Prostate gland (tissue), 2 donors: ENCODE data around the gene AP1G1. TPM values are rescaled to one million over a fixed set of nuclear protein-coding genes. Genes with fewer than 3 reads are reported as not detected.

Experiments
- DNase-seq: peaks from one replicate; pipeline ENCODE4 v3.0.0-alpha.2; 2019; ENCODE audit warnings: low spot score
- H3K27ac ChIP-seq, 2 donors: fragments of 200-600 bp; sonication (generic); 2 replicates each; pipeline ENCODE4 v1.5.1; 2017 to 2019
- H3K27me3 ChIP-seq: fragments of 200-600 bp; sonication (generic); replicated peaks from 2 replicates; pipeline ENCODE4 v1.5.1; 2019; ENCODE audit not compliant: insufficient read depth
- H3K36me3 ChIP-seq, 2 donors: fragments of 200-600 bp; sonication (generic); 1 replicate in 1 of 2; 2 replicates in 1 of 2; pipeline versions ENCODE4 v1.5.1 to v1.8.1; 2017 to 2019
- H3K4me1 ChIP-seq: fragments of 200-600 bp; sonication (generic); replicated peaks from 2 replicates; pipeline ENCODE4 v1.5.1; 2019
- H3K4me3 ChIP-seq, 2 donors: fragments of 200-600 bp; sonication (generic); 2 replicates each; pipeline ENCODE4 v1.5.1; 2017 to 2019
- H3K9me3 ChIP-seq: fragments of 200-600 bp; sonication (generic); 2 replicates; pipeline ENCODE4 v1.5.1; 2017
- POLR2A ChIP-seq: fragments of 450-650 bp; IDR thresholded peaks from one replicate; pipeline ENCODE4 v1.6.1; 2016; ENCODE audit warnings: antibody characterized with exemption, mild to moderate bottlenecking
- POLR2AphosphoS5 ChIP-seq: sonication (generic); formaldehyde crosslinking; IDR thresholded peaks from one replicate; pipeline ENCODE4 v1.6.1; 2017; ENCODE audit warnings: antibody characterized with exemption
- WGBS: methylation state at CpG from one replicate; pipeline ENCODE4 v1.1.5; 2018; 5-methylcytosine and 5-hydroxymethylcytosine counted together
- intact Hi-C: fragments of 100-400 bp; cut with DNase I; formaldehyde crosslinking; loops from one replicate; pipeline ENCODE4 v1.14.2; 2022
- total RNA-seq, 2 donors: library from RNA; depleted of rRNA; stranded (reverse); fragments of >200 nt; gene quantifications; one replicate each; pipeline ENCODE4 v1.1.0, GENCODE V29; 2016
- TF ChIP-seq, protein P1 (sequence below), 4 experiments: fragments of 200-600 bp in 2 of 4; fragments of 450-650 bp in 2 of 4; sonication (generic) in 2 of 4; IDR thresholded peaks; 1 replicate in 3 of 4; 2 replicates in 1 of 4; pipeline ENCODE4 v1.5.1; 2016 to 2019; ENCODE audit warnings: antibody characterized with exemption in 4 of 4, mild to moderate bottlenecking in 2 of 4, moderate library complexity in 2 of 4

AP1G1 gene
- total RNA-seq, 2 donors from 2014 or later, result 68.0 to 94.6 TPM

DNA sequence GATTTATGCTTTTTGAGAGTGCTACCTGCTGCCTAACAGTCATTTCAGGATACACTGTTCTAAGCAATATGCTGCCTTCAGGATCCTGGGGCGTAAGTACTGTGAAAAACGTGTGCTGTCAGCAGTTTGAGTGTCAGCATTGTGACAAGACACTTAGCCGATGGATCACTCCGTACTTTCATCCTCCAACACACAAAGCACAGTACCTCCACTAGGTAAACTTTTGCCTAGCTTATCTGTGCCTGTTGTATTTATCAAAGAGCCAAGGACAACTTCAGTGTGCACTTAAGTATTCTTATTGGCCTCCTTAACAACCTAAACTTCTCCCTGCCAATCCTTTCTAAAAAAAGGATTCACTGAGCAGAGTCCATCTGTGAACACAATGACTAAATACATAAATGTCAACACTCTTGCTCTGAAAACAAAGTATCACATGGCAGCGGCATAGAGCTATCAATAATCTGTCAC lies 50.3 kb downstream of the AP1G1 start:
- H3K27me3 ChIP-seq, result no peaks in the 10 kb centered on the region
- peak overlapping the region; percentile 28 to 50 for H3K27ac ChIP-seq
- no peaks in the 10 kb centered on the region for H3K9me3 ChIP-seq
- no peak overlapping the region for H3K4me3 ChIP-seq
- DNase-seq, result peak; percentile 67
- peak; percentile 87 for TF ChIP-seq POLR2AphosphoS5
- TF ChIP-seq, protein P1, sequence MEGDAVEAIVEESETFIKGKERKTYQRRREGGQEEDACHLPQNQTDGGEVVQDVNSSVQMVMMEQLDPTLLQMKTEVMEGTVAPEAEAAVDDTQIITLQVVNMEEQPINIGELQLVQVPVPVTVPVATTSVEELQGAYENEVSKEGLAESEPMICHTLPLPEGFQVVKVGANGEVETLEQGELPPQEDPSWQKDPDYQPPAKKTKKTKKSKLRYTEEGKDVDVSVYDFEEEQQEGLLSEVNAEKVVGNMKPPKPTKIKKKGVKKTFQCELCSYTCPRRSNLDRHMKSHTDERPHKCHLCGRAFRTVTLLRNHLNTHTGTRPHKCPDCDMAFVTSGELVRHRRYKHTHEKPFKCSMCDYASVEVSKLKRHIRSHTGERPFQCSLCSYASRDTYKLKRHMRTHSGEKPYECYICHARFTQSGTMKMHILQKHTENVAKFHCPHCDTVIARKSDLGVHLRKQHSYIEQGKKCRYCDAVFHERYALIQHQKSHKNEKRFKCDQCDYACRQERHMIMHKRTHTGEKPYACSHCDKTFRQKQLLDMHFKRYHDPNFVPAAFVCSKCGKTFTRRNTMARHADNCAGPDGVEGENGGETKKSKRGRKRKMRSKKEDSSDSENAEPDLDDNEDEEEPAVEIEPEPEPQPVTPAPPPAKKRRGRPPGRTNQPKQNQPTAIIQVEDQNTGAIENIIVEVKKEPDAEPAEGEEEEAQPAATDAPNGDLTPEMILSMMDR (IDR thresholded peaks at IDR 0.05), result no peak
- TF ChIP-seq POLR2A, result no peak
- intact Hi-C loops, result no loop called here
- no peaks in the 10 kb centered on the region for H3K4me1 ChIP-seq
- H3K36me3 ChIP-seq, result no peaks in the 10 kb centered on the region
- WGBS, result 58% methylated on average over 5 of the region's 5 CpGs

DNA sequence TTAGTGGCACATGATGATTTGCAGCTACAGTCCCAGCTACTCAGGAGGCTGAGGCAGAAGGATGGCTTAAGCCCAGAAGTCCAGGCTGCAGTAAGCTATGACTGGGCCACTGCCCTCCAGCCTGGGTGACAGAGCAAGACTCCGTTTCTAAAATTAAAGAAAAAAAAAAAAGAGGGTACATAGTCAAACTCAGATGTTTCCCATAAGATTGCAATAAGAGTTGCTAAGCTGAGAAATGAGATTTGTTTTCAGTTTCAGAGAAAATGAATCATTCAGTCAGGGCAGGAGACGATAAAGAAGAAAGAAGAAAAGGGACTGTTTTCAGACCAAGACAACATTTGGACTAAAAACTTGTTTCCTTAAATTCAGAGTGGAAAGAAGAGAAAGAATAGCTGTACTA lies 54.0 kb downstream of the AP1G1 start:
- no peak overlapping the region for H3K27ac ChIP-seq
- no peaks in the 10 kb centered on the region for H3K36me3 ChIP-seq
- H3K4me3 ChIP-seq, result no peak overlapping the region
- H3K27me3 ChIP-seq, result no peaks in the 10 kb centered on the region
- intact Hi-C loops, result no loop called here
- DNase-seq, result no peak
- no peaks in the 10 kb centered on the region for H3K4me1 ChIP-seq
- TF ChIP-seq, protein P1 (IDR thresholded peaks at IDR 0.05), result no peak
- TF ChIP-seq POLR2A (no peak), POLR2AphosphoS5 (no peak)
- 86% methylated on average over 2 of the region's 2 CpGs for WGBS
- H3K9me3 ChIP-seq, result no peaks in the 10 kb centered on the region

DNA sequence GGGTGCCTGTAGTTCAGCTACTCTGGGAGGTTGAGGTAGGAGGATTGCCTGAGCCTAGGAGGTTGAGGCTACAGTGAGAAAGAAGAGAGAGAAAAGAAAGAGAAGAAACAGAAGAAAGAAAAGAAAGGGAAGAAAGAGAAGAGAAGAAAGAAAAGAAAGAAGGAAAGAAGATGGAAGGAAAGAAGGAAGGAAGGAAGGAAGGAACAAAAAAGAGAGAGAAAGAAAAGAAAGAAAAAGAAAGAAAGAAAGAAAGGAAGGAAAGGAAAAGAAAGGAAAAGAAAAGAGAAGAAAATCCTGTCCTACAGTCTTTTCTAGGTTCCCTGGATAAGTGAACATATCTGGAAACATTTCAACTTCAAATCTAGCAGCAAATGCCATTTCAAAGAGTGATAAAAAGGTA lies 54.5 kb downstream of the AP1G1 start:
- Histone ChIP-seq H3K27ac (no peak overlapping the region), H3K4me3 (no peak overlapping the region), H3K9me3 (no peaks in the 10 kb centered on the region), H3K4me1 (no peaks in the 10 kb centered on the region), H3K36me3 (no peaks in the 10 kb centered on the region), H3K27me3 (no peaks in the 10 kb centered on the region)
- DNase-seq, result no peak
- TF ChIP-seq POLR2AphosphoS5 (no peak), POLR2A (no peak)
- TF ChIP-seq, protein P1 (IDR thresholded peaks at IDR 0.05), result no peak
- intact Hi-C loops, result no loop called here

DNA sequence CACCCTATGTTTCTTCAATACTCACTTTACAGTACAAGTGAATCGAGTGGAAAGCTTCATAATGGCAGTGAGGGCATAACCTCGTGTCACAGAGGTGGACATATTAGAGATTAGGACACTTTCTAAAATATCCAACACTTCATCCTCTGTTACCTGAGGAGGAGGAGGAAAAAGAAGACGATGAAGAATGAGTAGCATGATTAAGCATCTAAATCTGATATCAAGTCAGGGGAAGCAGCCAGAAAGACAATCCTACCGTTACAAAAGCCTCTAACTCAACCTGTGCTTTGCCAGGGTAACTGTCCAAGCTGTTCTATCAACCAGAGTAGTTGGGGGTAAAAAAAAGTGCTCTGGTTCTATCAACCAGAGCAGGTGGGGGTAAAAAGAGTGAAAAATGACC lies 60.4 kb downstream of the AP1G1 start:
- Histone ChIP-seq H3K4me3 (no peak overlapping the region), H3K27me3 (no peaks in the 10 kb centered on the region), H3K27ac (no peak overlapping the region), H3K9me3 (no peaks in the 10 kb centered on the region), H3K4me1 (no peaks in the 10 kb centered on the region), H3K36me3 (peaks cover 0 to 11% of the 10 kb centered on the region in 2 donors)
- intact Hi-C loops, result no loop called here
- WGBS, result 84% methylated on average over 4 of the region's 4 CpGs
- DNase-seq, result no peak
- TF ChIP-seq POLR2AphosphoS5 (no peak), POLR2A (no peak)
- TF ChIP-seq, protein P1 (IDR thresholded peaks at IDR 0.05), result no peak

DNA sequence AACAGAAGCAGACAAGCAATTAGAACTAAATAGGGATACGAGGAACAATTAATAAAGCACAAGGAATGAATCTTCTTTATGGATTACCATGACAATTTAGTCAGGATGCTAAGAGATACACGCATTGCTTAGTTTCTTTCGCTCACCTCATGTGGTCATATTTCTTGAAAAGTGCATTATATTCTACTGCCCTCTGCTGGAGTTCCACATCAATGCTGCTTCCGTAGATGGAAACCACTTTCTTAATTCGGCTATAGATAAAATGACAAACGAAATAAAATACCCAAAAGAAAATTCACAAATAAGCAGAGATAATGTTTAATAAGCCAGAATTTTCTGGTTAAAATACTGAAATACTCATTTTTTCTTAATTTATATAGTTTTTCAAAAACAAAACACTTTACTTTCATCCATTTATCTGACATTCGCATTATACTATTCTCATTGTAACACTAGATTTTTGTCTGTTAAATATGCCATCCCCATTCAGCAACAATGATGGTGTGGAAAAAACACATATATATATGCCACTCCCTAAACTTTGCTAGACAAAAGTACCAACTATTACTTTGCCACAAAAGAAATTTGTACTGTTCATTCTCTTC lies 62.1 kb downstream of the AP1G1 start:
- Histone ChIP-seq H3K36me3 (peaks cover 0 to 11% of the 10 kb centered on the region in 2 donors), H3K9me3 (no peaks in the 10 kb centered on the region), H3K27ac (no peak overlapping the region), H3K27me3 (no peaks in the 10 kb centered on the region), H3K4me3 (no peak overlapping the region), H3K4me1 (no peaks in the 10 kb centered on the region)
- WGBS, result 51% methylated on average over 7 of the region's 7 CpGs
- intact Hi-C loops, result no loop called here
- DNase-seq, result no peak
- TF ChIP-seq POLR2A (no peak), POLR2AphosphoS5 (peak; percentile 6)
- TF ChIP-seq, protein P1 (IDR thresholded peaks at IDR 0.05), result peak in 3 of 4 experiments; percentile 35 to 67 (median 54)
